ENCODE measurements around the gene MYH9. TPM values are rescaled to one million over a fixed set of nuclear protein-coding genes. Genes with fewer than 3 reads are reported as not detected.

MYH9 gene
- total RNA-seq, 1 experiment from 2014 or later, result 258 TPM

GRCh38 chr22:36406721-36407120, 19.0 kb upstream of the MYH9 start (continued):
- TF ChIP-seq, protein P1, sequence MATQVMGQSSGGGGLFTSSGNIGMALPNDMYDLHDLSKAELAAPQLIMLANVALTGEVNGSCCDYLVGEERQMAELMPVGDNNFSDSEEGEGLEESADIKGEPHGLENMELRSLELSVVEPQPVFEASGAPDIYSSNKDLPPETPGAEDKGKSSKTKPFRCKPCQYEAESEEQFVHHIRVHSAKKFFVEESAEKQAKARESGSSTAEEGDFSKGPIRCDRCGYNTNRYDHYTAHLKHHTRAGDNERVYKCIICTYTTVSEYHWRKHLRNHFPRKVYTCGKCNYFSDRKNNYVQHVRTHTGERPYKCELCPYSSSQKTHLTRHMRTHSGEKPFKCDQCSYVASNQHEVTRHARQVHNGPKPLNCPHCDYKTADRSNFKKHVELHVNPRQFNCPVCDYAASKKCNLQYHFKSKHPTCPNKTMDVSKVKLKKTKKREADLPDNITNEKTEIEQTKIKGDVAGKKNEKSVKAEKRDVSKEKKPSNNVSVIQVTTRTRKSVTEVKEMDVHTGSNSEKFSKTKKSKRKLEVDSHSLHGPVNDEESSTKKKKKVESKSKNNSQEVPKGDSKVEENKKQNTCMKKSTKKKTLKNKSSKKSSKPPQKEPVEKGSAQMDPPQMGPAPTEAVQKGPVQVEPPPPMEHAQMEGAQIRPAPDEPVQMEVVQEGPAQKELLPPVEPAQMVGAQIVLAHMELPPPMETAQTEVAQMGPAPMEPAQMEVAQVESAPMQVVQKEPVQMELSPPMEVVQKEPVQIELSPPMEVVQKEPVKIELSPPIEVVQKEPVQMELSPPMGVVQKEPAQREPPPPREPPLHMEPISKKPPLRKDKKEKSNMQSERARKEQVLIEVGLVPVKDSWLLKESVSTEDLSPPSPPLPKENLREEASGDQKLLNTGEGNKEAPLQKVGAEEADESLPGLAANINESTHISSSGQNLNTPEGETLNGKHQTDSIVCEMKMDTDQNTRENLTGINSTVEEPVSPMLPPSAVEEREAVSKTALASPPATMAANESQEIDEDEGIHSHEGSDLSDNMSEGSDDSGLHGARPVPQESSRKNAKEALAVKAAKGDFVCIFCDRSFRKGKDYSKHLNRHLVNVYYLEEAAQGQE (IDR thresholded peaks at IDR 0.05; ENCODE audit: low read depth), result no peak
- TF ChIP-seq SP1 (IDR thresholded peaks at IDR 0.05; ENCODE audit: low read depth) (no peak), JUND (IDR thresholded peaks at IDR 0.05) (no peak), ATF3 (IDR thresholded peaks at IDR 0.05) (no peak), FOSL1 (IDR thresholded peaks at IDR 0.05; ENCODE audit: low read depth) (no peak), TCF7L2 (IDR thresholded peaks at IDR 0.05; ENCODE audit: borderline replicate concordance, extremely low read depth, insufficient read depth, insufficient read length) (no peak), POLR2A (IDR thresholded peaks at IDR 0.05; ENCODE audit: borderline replicate concordance, extremely low read depth, insufficient read depth, insufficient read length) (no peak), ELF1 (IDR thresholded peaks at IDR 0.05; ENCODE audit: borderline replicate concordance, low read depth) (no peak), EZH2 (IDR thresholded peaks at IDR 0.05) (no peak), SRF (IDR thresholded peaks at IDR 0.05; ENCODE audit: low read depth) (no peak), POLR2AphosphoS5 (IDR thresholded peaks at IDR 0.05; ENCODE audit: low read depth, low read length) (no peak), RAD21 (IDR thresholded peaks at IDR 0.05; ENCODE audit: low read depth) (no peak)
- TF ChIP-seq, protein P2, sequence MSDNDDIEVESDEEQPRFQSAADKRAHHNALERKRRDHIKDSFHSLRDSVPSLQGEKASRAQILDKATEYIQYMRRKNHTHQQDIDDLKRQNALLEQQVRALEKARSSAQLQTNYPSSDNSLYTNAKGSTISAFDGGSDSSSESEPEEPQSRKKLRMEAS (IDR thresholded peaks at IDR 0.05), result no peak

Data from HCT116 (cell line).